ENCODE results near the gene GPR3.

The GPR3 gene

DNA sequence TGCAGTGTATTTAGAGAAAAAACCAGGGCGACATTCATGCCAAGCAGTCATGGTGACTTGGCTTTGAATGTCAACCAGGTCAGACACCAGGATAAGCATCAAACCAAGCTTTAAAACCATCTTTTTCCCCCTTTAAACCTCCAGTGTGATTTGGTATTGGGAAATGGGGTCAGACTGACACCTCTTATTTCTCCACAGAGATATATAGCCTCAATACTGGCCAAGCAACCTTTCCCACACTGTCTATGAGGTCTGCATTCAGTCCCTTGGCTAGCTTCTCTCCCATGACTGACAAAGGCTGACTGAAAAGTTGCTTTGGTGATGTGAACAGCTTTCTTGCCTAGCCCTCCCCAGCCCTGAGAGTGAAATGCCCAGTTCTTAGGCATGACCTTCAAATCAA, 21.7 kb downstream of the GPR3 start:
- Histone ChIP-seq H3K9ac (no peak overlapping the region), H3K36me3 (ENCODE audit: insufficient read depth) (no peaks in the 10 kb centered on the region), H4K20me1 (ENCODE audit: insufficient read depth) (no peaks in the 10 kb centered on the region)

GRCh38 chr1:27416387-27417111, 24.1 kb downstream of the GPR3 start:
- no peaks in the 10 kb centered on the region for H3K36me3 ChIP-seq (ENCODE audit: insufficient read depth)
- H3K9ac ChIP-seq = no peak overlapping the region
- no peak overlapping the region for H3K27ac ChIP-seq
- TF ChIP-seq, protein P1, sequence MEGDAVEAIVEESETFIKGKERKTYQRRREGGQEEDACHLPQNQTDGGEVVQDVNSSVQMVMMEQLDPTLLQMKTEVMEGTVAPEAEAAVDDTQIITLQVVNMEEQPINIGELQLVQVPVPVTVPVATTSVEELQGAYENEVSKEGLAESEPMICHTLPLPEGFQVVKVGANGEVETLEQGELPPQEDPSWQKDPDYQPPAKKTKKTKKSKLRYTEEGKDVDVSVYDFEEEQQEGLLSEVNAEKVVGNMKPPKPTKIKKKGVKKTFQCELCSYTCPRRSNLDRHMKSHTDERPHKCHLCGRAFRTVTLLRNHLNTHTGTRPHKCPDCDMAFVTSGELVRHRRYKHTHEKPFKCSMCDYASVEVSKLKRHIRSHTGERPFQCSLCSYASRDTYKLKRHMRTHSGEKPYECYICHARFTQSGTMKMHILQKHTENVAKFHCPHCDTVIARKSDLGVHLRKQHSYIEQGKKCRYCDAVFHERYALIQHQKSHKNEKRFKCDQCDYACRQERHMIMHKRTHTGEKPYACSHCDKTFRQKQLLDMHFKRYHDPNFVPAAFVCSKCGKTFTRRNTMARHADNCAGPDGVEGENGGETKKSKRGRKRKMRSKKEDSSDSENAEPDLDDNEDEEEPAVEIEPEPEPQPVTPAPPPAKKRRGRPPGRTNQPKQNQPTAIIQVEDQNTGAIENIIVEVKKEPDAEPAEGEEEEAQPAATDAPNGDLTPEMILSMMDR (conservative IDR thresholded peaks at IDR 0.05; ENCODE audit: low read depth, low read length) = peak; percentile 82
- no peak overlapping the region for H3K4me2 ChIP-seq
- H3K79me2 ChIP-seq (ENCODE audit: insufficient read depth, low read depth) = no peaks in the 10 kb centered on the region
- H2AFZ ChIP-seq (ENCODE audit: low read depth) = no peak overlapping the region
- no peaks in the 10 kb centered on the region for H3K27me3 ChIP-seq (ENCODE audit: insufficient read depth, low read depth)
- H3K4me1 ChIP-seq (ENCODE audit: low read depth, poor library complexity, severe bottlenecking) = peaks cover 32% of the 10 kb centered on the region
- no peaks in the 10 kb centered on the region for H4K20me1 ChIP-seq (ENCODE audit: insufficient read depth)
- H3K4me3 ChIP-seq (IDR thresholded peaks at IDR 0.05; ENCODE audit: insufficient read depth, low read depth, low read length) = no peak overlapping the region

More for the DNA sequence above, 21.7 kb downstream of the GPR3 start:
- H3K4me1 ChIP-seq (ENCODE audit: low read depth, poor library complexity, severe bottlenecking) = peaks cover 24% of the 10 kb centered on the region
- TF ChIP-seq, protein P1 (conservative IDR thresholded peaks at IDR 0.05; ENCODE audit: low read depth, low read length) = no peak
- no peak overlapping the region for H3K27ac ChIP-seq
- H3K4me3 ChIP-seq (IDR thresholded peaks at IDR 0.05; ENCODE audit: insufficient read depth, low read depth, low read length) = no peak overlapping the region
- H3K4me2 ChIP-seq = no peak overlapping the region
- no peaks in the 10 kb centered on the region for H3K27me3 ChIP-seq (ENCODE audit: insufficient read depth, low read depth)
- no peaks in the 10 kb centered on the region for H3K79me2 ChIP-seq (ENCODE audit: insufficient read depth, low read depth)
- H2AFZ ChIP-seq (ENCODE audit: low read depth) = no peak overlapping the region

GRCh38 chr1:27417713-27418112, 25.3 kb downstream of the GPR3 start:
- H3K79me2 ChIP-seq (ENCODE audit: insufficient read depth, low read depth) = no peaks in the 10 kb centered on the region
- H3K4me3 ChIP-seq (IDR thresholded peaks at IDR 0.05; ENCODE audit: insufficient read depth, low read depth, low read length) = no peak overlapping the region
- H3K27ac ChIP-seq = peak overlapping the region; percentile 70
- H3K9ac ChIP-seq = peak overlapping the region; percentile 23; the same call in 1 of the 2 replicates
- H3K4me1 ChIP-seq (ENCODE audit: low read depth, poor library complexity, severe bottlenecking) = peaks cover 32% of the 10 kb centered on the region
- no peaks in the 10 kb centered on the region for H3K27me3 ChIP-seq (ENCODE audit: insufficient read depth, low read depth)
- H2AFZ ChIP-seq (ENCODE audit: low read depth) = no peak overlapping the region
- H4K20me1 ChIP-seq (ENCODE audit: insufficient read depth) = no peaks in the 10 kb centered on the region
- H3K36me3 ChIP-seq (ENCODE audit: insufficient read depth) = no peaks in the 10 kb centered on the region
- H3K4me2 ChIP-seq = 0 out of 2 replicates have a peak overlapping the region, but pooled peaks have one; percentile 13
- TF ChIP-seq, protein P1 (conservative IDR thresholded peaks at IDR 0.05; ENCODE audit: low read depth, low read length) = no peak

- H3K79me2 ChIP-seq (ENCODE audit: insufficient read depth, low read depth) = no peaks in the 10 kb centered on the region
- H3K27ac ChIP-seq = peak overlapping the region; percentile 70
- TF ChIP-seq, protein P1 (conservative IDR thresholded peaks at IDR 0.05; ENCODE audit: low read depth, low read length) = no peak
- peak overlapping the region; percentile 13; the same call in 1 of the 2 replicates for H3K4me2 ChIP-seq
- H3K4me3 ChIP-seq (IDR thresholded peaks at IDR 0.05; ENCODE audit: insufficient read depth, low read depth, low read length) = no peak overlapping the region
- H3K27me3 ChIP-seq (ENCODE audit: insufficient read depth, low read depth) = no peaks in the 10 kb centered on the region
- H2AFZ ChIP-seq (ENCODE audit: low read depth) = no peak overlapping the region
- peaks cover 32% of the 10 kb centered on the region for H3K4me1 ChIP-seq (ENCODE audit: low read depth, poor library complexity, severe bottlenecking)
- peak overlapping the region; percentile 23; the same call in 1 of the 2 replicates for H3K9ac ChIP-seq
- H3K36me3 ChIP-seq (ENCODE audit: insufficient read depth) = no peaks in the 10 kb centered on the region
- no peaks in the 10 kb centered on the region for H4K20me1 ChIP-seq (ENCODE audit: insufficient read depth)
Measured at GRCh38 chr1:27418326-27419185, 26.1 kb downstream of the GPR3 start.

All from KMS-11 (cell line).